ENCODE data around the gene ZSCAN21.

DNA sequence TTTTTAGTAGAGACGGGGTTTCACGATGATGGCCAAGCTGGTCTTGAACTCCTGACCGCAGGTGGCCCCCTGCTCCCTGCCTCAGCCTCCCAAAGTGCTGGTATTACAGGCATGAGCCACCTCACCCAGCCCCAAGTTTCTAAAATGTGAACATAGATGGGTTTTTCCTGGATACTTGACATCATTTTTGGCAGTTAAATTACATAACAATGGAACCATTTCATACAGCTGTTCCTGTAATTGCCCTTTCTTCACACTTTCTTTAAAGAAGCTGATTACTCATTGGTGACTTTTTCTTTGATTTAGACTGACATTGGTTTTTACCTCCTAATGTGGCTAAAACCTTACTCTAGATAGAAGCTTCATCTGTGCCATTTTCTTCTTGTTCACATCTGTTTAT, 28.3 kb upstream of the ZSCAN21 start:
- TF ChIP-seq, protein P1, sequence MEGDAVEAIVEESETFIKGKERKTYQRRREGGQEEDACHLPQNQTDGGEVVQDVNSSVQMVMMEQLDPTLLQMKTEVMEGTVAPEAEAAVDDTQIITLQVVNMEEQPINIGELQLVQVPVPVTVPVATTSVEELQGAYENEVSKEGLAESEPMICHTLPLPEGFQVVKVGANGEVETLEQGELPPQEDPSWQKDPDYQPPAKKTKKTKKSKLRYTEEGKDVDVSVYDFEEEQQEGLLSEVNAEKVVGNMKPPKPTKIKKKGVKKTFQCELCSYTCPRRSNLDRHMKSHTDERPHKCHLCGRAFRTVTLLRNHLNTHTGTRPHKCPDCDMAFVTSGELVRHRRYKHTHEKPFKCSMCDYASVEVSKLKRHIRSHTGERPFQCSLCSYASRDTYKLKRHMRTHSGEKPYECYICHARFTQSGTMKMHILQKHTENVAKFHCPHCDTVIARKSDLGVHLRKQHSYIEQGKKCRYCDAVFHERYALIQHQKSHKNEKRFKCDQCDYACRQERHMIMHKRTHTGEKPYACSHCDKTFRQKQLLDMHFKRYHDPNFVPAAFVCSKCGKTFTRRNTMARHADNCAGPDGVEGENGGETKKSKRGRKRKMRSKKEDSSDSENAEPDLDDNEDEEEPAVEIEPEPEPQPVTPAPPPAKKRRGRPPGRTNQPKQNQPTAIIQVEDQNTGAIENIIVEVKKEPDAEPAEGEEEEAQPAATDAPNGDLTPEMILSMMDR (conservative IDR thresholded peaks at IDR 0.05; ENCODE audit: low read depth, low read length): no peak
- no peak for TF ChIP-seq POLR2A (IDR thresholded peaks at IDR 0.05; ENCODE audit: low read depth, low read length)
- no peak for TF ChIP-seq MAZ (IDR thresholded peaks at IDR 0.05; ENCODE audit: borderline replicate concordance, low read depth, low read length)
- TF ChIP-seq MAFK (IDR thresholded peaks at IDR 0.05; ENCODE audit: low read depth, low read length): no peak
- TF ChIP-seq CEBPB (IDR thresholded peaks at IDR 0.05; ENCODE audit: low read depth, low read length): no peak
- TF ChIP-seq RAD21 (IDR thresholded peaks at IDR 0.05; ENCODE audit: low read length): no peak
- TF ChIP-seq MXI1 (IDR thresholded peaks at IDR 0.05; ENCODE audit: borderline replicate concordance, low read depth, low read length): no peak
- no peak for TF ChIP-seq RCOR1 (IDR thresholded peaks at IDR 0.05; ENCODE audit: insufficient replicate concordance, low read length)
- TF ChIP-seq, protein P2, sequence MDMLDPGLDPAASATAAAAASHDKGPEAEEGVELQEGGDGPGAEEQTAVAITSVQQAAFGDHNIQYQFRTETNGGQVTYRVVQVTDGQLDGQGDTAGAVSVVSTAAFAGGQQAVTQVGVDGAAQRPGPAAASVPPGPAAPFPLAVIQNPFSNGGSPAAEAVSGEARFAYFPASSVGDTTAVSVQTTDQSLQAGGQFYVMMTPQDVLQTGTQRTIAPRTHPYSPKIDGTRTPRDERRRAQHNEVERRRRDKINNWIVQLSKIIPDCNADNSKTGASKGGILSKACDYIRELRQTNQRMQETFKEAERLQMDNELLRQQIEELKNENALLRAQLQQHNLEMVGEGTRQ (IDR thresholded peaks at IDR 0.05; ENCODE audit: low read depth, low read length): no peak
- no peak for TF ChIP-seq NFE2L2 (IDR thresholded peaks at IDR 0.05; ENCODE audit: low read depth, low read length)
- no peak for TF ChIP-seq CHD1 (IDR thresholded peaks at IDR 0.05; ENCODE audit: low read depth, low read length)
- no peak for TF ChIP-seq RFX5 (IDR thresholded peaks at IDR 0.05; ENCODE audit: low read depth, low read length)
- no peak for TF ChIP-seq SMC3 (IDR thresholded peaks at IDR 0.05; ENCODE audit: low read depth, low read length)
- TF ChIP-seq, protein P3, sequence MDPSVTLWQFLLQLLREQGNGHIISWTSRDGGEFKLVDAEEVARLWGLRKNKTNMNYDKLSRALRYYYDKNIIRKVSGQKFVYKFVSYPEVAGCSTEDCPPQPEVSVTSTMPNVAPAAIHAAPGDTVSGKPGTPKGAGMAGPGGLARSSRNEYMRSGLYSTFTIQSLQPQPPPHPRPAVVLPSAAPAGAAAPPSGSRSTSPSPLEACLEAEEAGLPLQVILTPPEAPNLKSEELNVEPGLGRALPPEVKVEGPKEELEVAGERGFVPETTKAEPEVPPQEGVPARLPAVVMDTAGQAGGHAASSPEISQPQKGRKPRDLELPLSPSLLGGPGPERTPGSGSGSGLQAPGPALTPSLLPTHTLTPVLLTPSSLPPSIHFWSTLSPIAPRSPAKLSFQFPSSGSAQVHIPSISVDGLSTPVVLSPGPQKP (IDR thresholded peaks at IDR 0.05; ENCODE audit: borderline replicate concordance, low read depth, low read length): no peak

Measured in IMR-90 (cell line).